Tibial nerve (tissue), 4 donors: ENCODE data around the gene CXorf38. TPM values are rescaled to one million over a fixed set of nuclear protein-coding genes. Genes with fewer than 3 reads are reported as not detected.

Source experiments
- DNase-seq, 2 donors: peaks; one replicate each; pipeline ENCODE4 v3.0.0-alpha.2; 2019; ENCODE audit warnings: low spot score in 2 of 2
- H3K27ac ChIP-seq, 4 donors: fragments of 200-600 bp; sonication (generic) in 3 of 4; one replicate each; pipeline ENCODE4 v1.5.1; 2017 to 2019; ENCODE audit warnings: mild to moderate bottlenecking in 1 of 4
- H3K27me3 ChIP-seq, 2 donors: fragments of 200-600 bp; sonication (generic) in 1 of 2; one replicate each; pipeline versions ENCODE4 v1.5.1 to v1.6.0; 2017 to 2019
- H3K36me3 ChIP-seq, 3 donors: fragments of 200-600 bp; sonication (generic); one replicate each; pipeline ENCODE4 v1.5.1; 2018 to 2019
- H3K4me1 ChIP-seq, 4 donors: fragments of 200-600 bp; sonication (generic) in 3 of 4; one replicate each; pipeline ENCODE4 v1.5.1; 2017 to 2019
- H3K4me3 ChIP-seq, 4 donors: fragments of 200-600 bp; sonication (generic) in 3 of 4; one replicate each; pipeline ENCODE4 v1.5.1; 2017 to 2019; ENCODE audit warnings: mild to moderate bottlenecking in 1 of 4, moderate library complexity in 1 of 4
- H3K9me3 ChIP-seq, 4 donors: fragments of 200-600 bp; sonication (generic) in 3 of 4; one replicate each; pipeline ENCODE4 v1.5.1; 2017 to 2019
- EP300 ChIP-seq, 2 donors: sonication (generic); formaldehyde crosslinking; IDR thresholded peaks; one replicate each; pipeline ENCODE4 v1.6.1; 2017; ENCODE audit warnings: antibody characterized with exemption in 2 of 2, mild to moderate bottlenecking in 1 of 2
- POLR2A ChIP-seq, 2 donors: fragments of 450-650 bp; IDR thresholded peaks; one replicate each; pipeline ENCODE4 v1.6.1; 2017; ENCODE audit warnings: antibody characterized with exemption in 2 of 2, mild to moderate bottlenecking in 2 of 2, moderate library complexity in 2 of 2
- WGBS, 2 donors: methylation state at CpG; one replicate each; pipeline ENCODE4 v1.1.5; 2018; 5-methylcytosine and 5-hydroxymethylcytosine counted together
- total RNA-seq, 4 donors: library from RNA; depleted of rRNA; stranded (reverse); fragments of >200 nt; gene quantifications; one replicate each; pipeline ENCODE4 v1.1.0, GENCODE V29; 2016
- TF ChIP-seq, protein P1 (sequence below), 5 experiments: fragments of 200-600 bp in 3 of 5; fragments of 450-650 bp in 2 of 5; sonication (generic) in 3 of 5; IDR thresholded peaks; one replicate each; pipeline ENCODE4 v1.5.1; 2016 to 2019; ENCODE audit warnings: antibody characterized with exemption in 5 of 5, mild to moderate bottlenecking in 3 of 5, moderate library complexity in 2 of 5

The CXorf38 gene
- total RNA-seq, 4 donors from 2014 or later, result 19.0 to 24.5 (median 21.4) TPM

DNA sequence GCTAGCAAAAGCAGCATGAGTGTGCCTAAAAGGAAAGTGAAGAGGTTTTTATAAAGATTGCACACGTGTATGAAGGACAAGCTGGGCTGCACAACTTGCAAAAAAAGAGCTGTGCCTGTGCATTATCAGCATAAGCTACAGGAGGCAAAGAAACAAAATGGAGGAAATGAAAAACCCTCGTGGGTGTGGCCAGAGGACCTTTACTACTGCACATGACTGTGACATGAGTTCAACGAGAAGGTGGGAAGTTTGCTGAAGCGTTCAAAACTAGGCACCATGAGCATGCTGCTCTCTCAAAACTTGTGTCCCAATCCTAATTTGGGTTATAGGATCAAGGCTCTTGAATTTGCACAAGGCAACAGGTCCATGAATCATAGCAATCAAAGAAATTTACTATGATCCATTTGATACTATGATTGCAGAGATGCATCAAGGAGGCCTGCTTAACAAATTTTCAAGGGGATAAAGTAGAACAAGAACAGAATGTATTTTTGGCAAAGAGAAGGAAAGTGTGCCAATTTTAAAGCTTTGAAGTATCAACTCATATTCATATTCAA, 38.1 kb upstream of the CXorf38 start:
- no peaks in the 10 kb centered on the region for H3K27me3 ChIP-seq
- DNase-seq, result no peak
- no peak for TF ChIP-seq POLR2A (IDR thresholded peaks at IDR 0.05)
- no peak for TF ChIP-seq EP300 (IDR thresholded peaks at IDR 0.05)
- TF ChIP-seq, protein P1, sequence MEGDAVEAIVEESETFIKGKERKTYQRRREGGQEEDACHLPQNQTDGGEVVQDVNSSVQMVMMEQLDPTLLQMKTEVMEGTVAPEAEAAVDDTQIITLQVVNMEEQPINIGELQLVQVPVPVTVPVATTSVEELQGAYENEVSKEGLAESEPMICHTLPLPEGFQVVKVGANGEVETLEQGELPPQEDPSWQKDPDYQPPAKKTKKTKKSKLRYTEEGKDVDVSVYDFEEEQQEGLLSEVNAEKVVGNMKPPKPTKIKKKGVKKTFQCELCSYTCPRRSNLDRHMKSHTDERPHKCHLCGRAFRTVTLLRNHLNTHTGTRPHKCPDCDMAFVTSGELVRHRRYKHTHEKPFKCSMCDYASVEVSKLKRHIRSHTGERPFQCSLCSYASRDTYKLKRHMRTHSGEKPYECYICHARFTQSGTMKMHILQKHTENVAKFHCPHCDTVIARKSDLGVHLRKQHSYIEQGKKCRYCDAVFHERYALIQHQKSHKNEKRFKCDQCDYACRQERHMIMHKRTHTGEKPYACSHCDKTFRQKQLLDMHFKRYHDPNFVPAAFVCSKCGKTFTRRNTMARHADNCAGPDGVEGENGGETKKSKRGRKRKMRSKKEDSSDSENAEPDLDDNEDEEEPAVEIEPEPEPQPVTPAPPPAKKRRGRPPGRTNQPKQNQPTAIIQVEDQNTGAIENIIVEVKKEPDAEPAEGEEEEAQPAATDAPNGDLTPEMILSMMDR (IDR thresholded peaks at IDR 0.05), result no peak
- no peaks in the 10 kb centered on the region for H3K4me1 ChIP-seq
- peaks cover 0 to 17% (median 0%) of the 10 kb centered on the region in 3 donors for H3K36me3 ChIP-seq
- H3K27ac ChIP-seq, result no peak overlapping the region
- WGBS, 2 donors, result 50% methylated on average over 4 of the region's 4 CpGs
- no peak overlapping the region for H3K4me3 ChIP-seq
- H3K9me3 ChIP-seq, result no peaks in the 10 kb centered on the region

- H3K4me3 ChIP-seq, result no peak overlapping the region
- H3K27me3 ChIP-seq, result no peaks in the 10 kb centered on the region
- H3K4me1 ChIP-seq, result no peaks in the 10 kb centered on the region
- peaks cover 0 to 23% (median 0%) of the 10 kb centered on the region in 3 donors for H3K36me3 ChIP-seq
- TF ChIP-seq, protein P1 (IDR thresholded peaks at IDR 0.05), result no peak
- no peak for TF ChIP-seq EP300 (IDR thresholded peaks at IDR 0.05)
- no peak for TF ChIP-seq POLR2A (IDR thresholded peaks at IDR 0.05)
- DNase-seq, result no peak
- no peak overlapping the region for H3K27ac ChIP-seq
- 87 to 88% methylated on average over 1 of the region's 1 CpG for WGBS, 2 donors
- H3K9me3 ChIP-seq, result no peaks in the 10 kb centered on the region
These were observed 36.7 kb upstream of the CXorf38 start for GRCh38 chrX:40684092-40684491.

GRCh38 chrX:40683245-40683644, 35.9 kb upstream of the CXorf38 start:
- Histone ChIP-seq H3K36me3 (peaks cover 0 to 22% (median 0%) of the 10 kb centered on the region in 3 donors), H3K9me3 (no peaks in the 10 kb centered on the region), H3K27me3 (peaks cover 0 to 4% of the 10 kb centered on the region in 2 donors), H3K4me3 (no peak overlapping the region), H3K27ac (no peak overlapping the region), H3K4me1 (no peaks in the 10 kb centered on the region)
- WGBS, 2 donors, result 90% methylated on average over 3 of the region's 3 CpGs
- no peak for TF ChIP-seq EP300 (IDR thresholded peaks at IDR 0.05)
- TF ChIP-seq, protein P1 (IDR thresholded peaks at IDR 0.05), result no peak
- DNase-seq, result no peak

DNA sequence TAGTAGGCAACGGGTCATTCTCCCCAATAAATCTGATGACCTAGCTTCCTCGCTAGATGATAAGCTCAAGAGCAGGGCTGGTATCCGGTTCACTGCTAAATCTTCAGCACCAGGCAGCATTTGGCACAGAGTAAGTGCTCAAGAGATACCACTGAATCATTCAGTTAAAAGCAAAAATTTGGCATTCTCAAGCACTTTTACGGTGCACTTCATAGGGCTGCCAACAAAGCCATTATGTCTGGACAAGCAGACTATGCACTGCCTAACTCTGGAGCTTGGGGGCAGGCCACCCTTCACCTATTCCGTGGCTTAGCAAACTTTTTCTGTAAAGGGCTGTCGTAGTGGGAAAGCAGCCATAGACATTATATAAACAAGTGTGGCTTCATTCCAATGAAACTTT, 23.8 kb upstream of the CXorf38 start:
- Histone ChIP-seq H3K4me1 (no peaks in the 10 kb centered on the region), H3K27ac (no peak overlapping the region), H3K36me3 (peaks cover 0 to 26% (median 0%) of the 10 kb centered on the region in 3 donors), H3K4me3 (no peak overlapping the region), H3K27me3 (peaks cover 0 to 11% of the 10 kb centered on the region in 2 donors), H3K9me3 (no peaks in the 10 kb centered on the region)
- no peak for DNase-seq
- WGBS, 2 donors, result 48 to 63% methylated on average over 6 of the region's 6 CpGs
- TF ChIP-seq EP300 (IDR thresholded peaks at IDR 0.05), result no peak
- TF ChIP-seq, protein P1 (IDR thresholded peaks at IDR 0.05), result no peak
- TF ChIP-seq POLR2A (IDR thresholded peaks at IDR 0.05), result no peak

DNA sequence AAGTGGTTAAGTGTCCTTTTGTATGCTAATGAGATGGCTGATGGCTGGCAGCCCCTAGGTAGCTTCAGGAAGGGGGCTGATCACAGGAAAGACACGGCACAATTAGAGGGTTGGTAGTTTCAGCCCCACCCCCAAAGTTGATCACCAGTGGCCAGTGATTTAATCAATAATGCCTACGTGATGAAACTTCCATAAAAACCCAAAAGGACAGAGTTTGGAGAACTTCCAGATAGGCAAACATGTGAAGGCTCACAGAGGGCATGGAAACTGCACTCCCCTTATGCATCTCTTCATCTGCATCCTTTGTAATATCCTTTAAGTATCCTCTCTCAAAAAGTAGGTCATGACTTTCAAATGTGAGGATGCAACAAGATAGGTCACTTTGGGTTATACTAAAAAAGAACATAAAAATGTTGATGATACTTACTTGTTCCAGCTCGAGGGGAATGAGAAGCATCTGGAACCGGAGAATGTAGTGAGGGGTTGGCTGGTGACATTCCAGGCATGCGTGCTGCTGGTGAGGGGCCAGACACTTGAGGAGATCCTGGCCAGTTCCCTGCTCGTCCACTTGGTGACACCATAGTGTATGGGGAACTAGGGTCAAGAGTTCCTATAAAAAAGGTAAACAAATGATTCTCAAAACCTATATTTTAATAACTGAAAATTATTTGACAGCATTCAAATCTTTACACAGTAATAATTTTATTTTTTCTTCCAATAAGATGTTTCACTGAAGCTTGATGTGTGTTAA, 16.7 kb upstream of the CXorf38 start:
- H3K4me3 ChIP-seq, result no peak overlapping the region
- H3K27me3 ChIP-seq, result peaks cover 0 to 3% of the 10 kb centered on the region in 2 donors
- H3K27ac ChIP-seq, result no peak overlapping the region
- H3K9me3 ChIP-seq, result no peaks in the 10 kb centered on the region
- TF ChIP-seq EP300 (IDR thresholded peaks at IDR 0.05), result no peak
- TF ChIP-seq, protein P1 (IDR thresholded peaks at IDR 0.05), result peak in 3 of 5 experiments; percentile 10 to 32 (median 23)
- no peak for TF ChIP-seq POLR2A (IDR thresholded peaks at IDR 0.05)
- DNase-seq, result no peak
- WGBS, 2 donors, result 16 to 36% methylated on average over 6 of the region's 6 CpGs
- H3K36me3 ChIP-seq, result peaks cover 0 to 48% (median 0%) of the 10 kb centered on the region in 3 donors
- no peaks in the 10 kb centered on the region for H3K4me1 ChIP-seq
